SU-DHL-6 (cell line): Measurements from ENCODE around the gene STRADA.

Experiments
- H2AFZ ChIP-seq: fragments of 200-600 bp; sonication (generic); 2 replicates; pipeline ENCODE4 v1.6.1; 2014; ENCODE audit warnings: low read depth, mild to moderate bottlenecking, moderate library complexity, mixed read lengths, antibody characterized with exemption, low read length; ENCODE audit not compliant: severe bottlenecking
- H3F3A ChIP-seq: fragments of 200-600 bp; shearing (Covaris generic); 2 replicates; pipeline ENCODE4 v1.6.0; 2016; ENCODE audit warnings: antibody characterized with exemption, mild to moderate bottlenecking; ENCODE audit not compliant: insufficient read depth
- H3K27ac ChIP-seq: fragments of 200-600 bp; sonication (generic); 2 replicates; pipeline ENCODE4 v1.5.1; 2016; ENCODE audit warnings: low read depth, mild to moderate bottlenecking, low read length, moderate library complexity, mixed read lengths
- H3K27me3 ChIP-seq: fragments of 200-600 bp; sonication (generic), shearing (Covaris generic); 2 replicates; pipeline ENCODE4 v1.6.0; 2014; ENCODE audit warnings: mild to moderate bottlenecking, low read length
- H3K36me3 ChIP-seq: fragments of 200-600 bp; sonication (generic); 2 replicates; pipeline ENCODE4 v1.6.1; 2014; ENCODE audit warnings: mild to moderate bottlenecking, low read length, mixed read lengths
- H3K4me2 ChIP-seq: fragments of 300-600, 200-600 bp; shearing (Covaris generic), sonication (generic); 2 replicates; pipeline ENCODE4 v1.6.0; 2014; ENCODE audit warnings: low read length, low read depth, mild to moderate bottlenecking; ENCODE audit not compliant: poor library complexity, severe bottlenecking
- H3K4me3 ChIP-seq: fragments of 200-600 bp; sonication (generic); 2 replicates; pipeline ENCODE4 v1.5.1; 2014; ENCODE audit warnings: antibody characterized with exemption, low read length, mild to moderate bottlenecking, mixed read lengths; ENCODE audit not compliant: insufficient read depth, poor library complexity, severe bottlenecking
- H3K79me2 ChIP-seq: fragments of 200-600 bp; sonication (generic); 2 replicates; pipeline ENCODE4 v1.6.1; 2014; ENCODE audit warnings: mild to moderate bottlenecking, low read length, moderate library complexity; ENCODE audit not compliant: insufficient read depth
- H3K9ac ChIP-seq: fragments of 200-600 bp; sonication (generic); 2 replicates; pipeline ENCODE4 v1.7.0; 2014; ENCODE audit warnings: mild to moderate bottlenecking, low read length
- H3K9me2 ChIP-seq: fragments of 200-600 bp; sonication (generic); replicated peaks from 2 replicates; pipeline ENCODE4 v1.6.1; 2014; ENCODE audit warnings: low read length; ENCODE audit not compliant: insufficient read depth
- H3K9me3 ChIP-seq: fragments of 200-600 bp; sonication (generic); 2 replicates; pipeline ENCODE4 v1.6.1; 2014; ENCODE audit warnings: low read length, mixed read lengths; ENCODE audit not compliant: insufficient read depth
- H4K20me1 ChIP-seq: fragments of 200-600 bp; sonication (generic); 2 replicates; pipeline ENCODE4 v1.6.1; 2014; ENCODE audit warnings: low read depth, mild to moderate bottlenecking, antibody characterized with exemption, low read length, moderate library complexity, mixed read lengths
- EZH2phosphoT487 ChIP-seq: fragments of 200-600 bp; sonication (generic), shearing (Covaris generic); conservative IDR thresholded peaks from 2 replicates; pipeline ENCODE4 v1.6.1; 2018; ENCODE audit warnings: mild to moderate bottlenecking, antibody characterized with exemption, low read length, moderate library complexity, mixed read lengths
- TF ChIP-seq, protein P1 (sequence below): fragments of 200-600 bp; sonication (generic); IDR thresholded peaks from one replicate; pipeline ENCODE4 v1.5.1; 2017; ENCODE audit warnings: antibody characterized with exemption, mild to moderate bottlenecking, low read length, moderate library complexity; ENCODE audit not compliant: insufficient read depth, poor library complexity, severe bottlenecking

STRADA gene

DNA sequence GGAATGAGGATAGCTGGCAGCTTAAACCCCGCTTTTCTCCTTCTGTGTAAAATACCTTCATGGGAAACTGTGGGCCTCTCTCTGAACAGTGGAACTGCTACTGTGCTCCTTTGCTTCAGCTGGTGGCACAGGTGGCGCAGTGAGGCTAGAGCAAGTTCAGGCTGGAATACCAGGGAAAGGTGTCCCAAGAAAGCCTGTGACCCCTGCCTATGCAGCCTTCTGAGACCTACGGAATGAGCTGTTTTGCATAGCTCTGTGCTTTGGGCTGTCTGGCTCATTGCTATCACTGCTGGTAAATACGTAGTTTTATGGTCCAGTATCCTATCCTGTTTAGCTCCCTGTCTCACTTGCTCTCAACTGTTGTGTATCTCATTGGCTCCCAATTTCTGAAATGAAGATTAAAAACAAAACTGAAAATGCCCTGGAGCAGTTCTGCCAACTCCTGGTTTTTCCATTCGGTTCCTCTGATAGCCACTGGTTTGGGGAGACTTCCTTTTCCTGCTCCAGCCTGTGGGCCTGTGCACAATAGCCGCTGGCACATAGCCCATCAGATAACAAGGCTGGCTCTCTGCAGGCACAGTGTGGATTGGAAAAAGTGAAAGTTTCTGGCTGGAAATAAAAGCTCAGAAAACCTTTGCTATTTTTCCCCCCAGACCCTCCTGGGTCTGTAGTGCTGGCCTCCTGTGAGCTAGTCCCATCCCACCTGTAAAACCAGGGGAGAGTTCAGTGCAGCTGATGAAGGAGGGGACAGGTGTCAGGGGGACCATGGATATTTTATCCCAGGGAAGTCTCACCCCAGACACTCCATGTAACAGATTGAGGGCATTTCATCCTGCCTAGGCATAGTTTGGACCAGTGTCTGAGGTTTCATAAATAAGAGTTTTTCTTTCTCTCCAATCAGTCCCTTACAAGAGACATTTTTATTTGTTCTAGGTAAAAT is 65.7 kb downstream of the STRADA start:
- H3K36me3 ChIP-seq, result no peaks in the 10 kb centered on the region
- no peak overlapping the region for H3K4me3 ChIP-seq
- H4K20me1 ChIP-seq, result no peaks in the 10 kb centered on the region
- no peaks in the 10 kb centered on the region for H3F3A ChIP-seq
- no peaks in the 10 kb centered on the region for H3K79me2 ChIP-seq
- H3K9me3 ChIP-seq, result no peaks in the 10 kb centered on the region
- no peak for TF ChIP-seq EZH2phosphoT487
- TF ChIP-seq, protein P1, sequence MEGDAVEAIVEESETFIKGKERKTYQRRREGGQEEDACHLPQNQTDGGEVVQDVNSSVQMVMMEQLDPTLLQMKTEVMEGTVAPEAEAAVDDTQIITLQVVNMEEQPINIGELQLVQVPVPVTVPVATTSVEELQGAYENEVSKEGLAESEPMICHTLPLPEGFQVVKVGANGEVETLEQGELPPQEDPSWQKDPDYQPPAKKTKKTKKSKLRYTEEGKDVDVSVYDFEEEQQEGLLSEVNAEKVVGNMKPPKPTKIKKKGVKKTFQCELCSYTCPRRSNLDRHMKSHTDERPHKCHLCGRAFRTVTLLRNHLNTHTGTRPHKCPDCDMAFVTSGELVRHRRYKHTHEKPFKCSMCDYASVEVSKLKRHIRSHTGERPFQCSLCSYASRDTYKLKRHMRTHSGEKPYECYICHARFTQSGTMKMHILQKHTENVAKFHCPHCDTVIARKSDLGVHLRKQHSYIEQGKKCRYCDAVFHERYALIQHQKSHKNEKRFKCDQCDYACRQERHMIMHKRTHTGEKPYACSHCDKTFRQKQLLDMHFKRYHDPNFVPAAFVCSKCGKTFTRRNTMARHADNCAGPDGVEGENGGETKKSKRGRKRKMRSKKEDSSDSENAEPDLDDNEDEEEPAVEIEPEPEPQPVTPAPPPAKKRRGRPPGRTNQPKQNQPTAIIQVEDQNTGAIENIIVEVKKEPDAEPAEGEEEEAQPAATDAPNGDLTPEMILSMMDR, result no peak
- H3K4me2 ChIP-seq, result no peak overlapping the region
- no peak overlapping the region for H3K27ac ChIP-seq
- no peaks in the 10 kb centered on the region for H3K9me2 ChIP-seq
- no peak overlapping the region for H2AFZ ChIP-seq
- H3K27me3 ChIP-seq, result no peaks in the 10 kb centered on the region
- no peak overlapping the region for H3K9ac ChIP-seq

DNA sequence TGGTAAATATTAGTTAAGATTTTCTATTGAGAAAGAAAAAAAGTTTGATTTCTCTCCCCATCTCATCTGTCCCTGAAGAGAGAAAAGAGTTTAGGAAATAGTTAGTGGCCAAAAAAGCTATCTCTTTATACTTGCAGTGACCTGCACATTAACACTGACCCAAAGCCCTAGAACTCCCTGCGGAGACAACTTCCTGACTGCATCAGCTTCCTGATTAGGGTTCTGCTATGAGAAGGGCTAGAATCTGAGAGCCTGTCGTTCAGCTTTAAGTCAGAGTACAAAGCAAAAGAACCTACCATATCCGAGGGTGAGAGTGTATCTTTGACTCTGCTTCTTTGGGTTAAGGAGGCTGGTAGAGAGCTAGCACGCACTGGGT is 66.4 kb downstream of the STRADA start:
- Histone ChIP-seq H4K20me1 (no peaks in the 10 kb centered on the region), H3K9me2 (no peaks in the 10 kb centered on the region), H3K9ac (no peak overlapping the region), H2AFZ (no peak overlapping the region), H3K36me3 (no peaks in the 10 kb centered on the region), H3K9me3 (no peaks in the 10 kb centered on the region), H3F3A (no peaks in the 10 kb centered on the region), H3K27me3 (no peaks in the 10 kb centered on the region), H3K79me2 (no peaks in the 10 kb centered on the region), H3K4me3 (no peak overlapping the region), H3K4me2 (no peak overlapping the region), H3K27ac (no peak overlapping the region)
- TF ChIP-seq, protein P1, result no peak
- TF ChIP-seq EZH2phosphoT487, result no peak

DNA sequence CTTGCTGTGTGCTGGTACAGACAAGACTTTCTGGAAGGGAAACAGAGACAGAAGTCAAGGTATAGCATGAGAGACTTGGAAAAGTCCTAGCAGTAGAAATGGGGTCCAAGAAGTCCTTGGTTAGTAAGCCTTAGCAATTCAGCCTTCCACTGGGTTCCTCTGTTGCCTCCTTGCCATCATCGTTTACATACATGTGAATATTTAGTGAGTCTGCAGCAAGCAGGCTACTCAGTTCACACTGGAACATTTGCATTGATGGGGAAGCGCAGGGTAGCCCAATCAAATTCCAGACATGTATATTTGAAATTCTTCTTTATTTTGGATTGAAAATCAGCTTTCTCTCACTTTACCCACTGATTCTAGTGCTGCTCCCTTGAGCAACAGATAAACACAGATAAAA is 68.7 kb downstream of the STRADA start:
- no peaks in the 10 kb centered on the region for H3K9me3 ChIP-seq
- H3K4me3 ChIP-seq, result no peak overlapping the region
- H2AFZ ChIP-seq, result no peak overlapping the region
- no peak overlapping the region for H3K4me2 ChIP-seq
- H3K79me2 ChIP-seq, result no peaks in the 10 kb centered on the region
- TF ChIP-seq EZH2phosphoT487, result no peak
- TF ChIP-seq, protein P1, result no peak
- H4K20me1 ChIP-seq, result no peaks in the 10 kb centered on the region
- H3F3A ChIP-seq, result no peaks in the 10 kb centered on the region
- no peak overlapping the region for H3K27ac ChIP-seq
- no peaks in the 10 kb centered on the region for H3K27me3 ChIP-seq
- no peaks in the 10 kb centered on the region for H3K9me2 ChIP-seq
- no peaks in the 10 kb centered on the region for H3K36me3 ChIP-seq
- H3K9ac ChIP-seq, result no peak overlapping the region
